ENCODE results near the gene MICALL2. TPM values are rescaled to one million over a fixed set of nuclear protein-coding genes. Genes with fewer than 3 reads are reported as not detected.

Gene MICALL2
- polyA plus RNA-seq, 1 donor from 2014 or later = 12.8 TPM

DNA sequence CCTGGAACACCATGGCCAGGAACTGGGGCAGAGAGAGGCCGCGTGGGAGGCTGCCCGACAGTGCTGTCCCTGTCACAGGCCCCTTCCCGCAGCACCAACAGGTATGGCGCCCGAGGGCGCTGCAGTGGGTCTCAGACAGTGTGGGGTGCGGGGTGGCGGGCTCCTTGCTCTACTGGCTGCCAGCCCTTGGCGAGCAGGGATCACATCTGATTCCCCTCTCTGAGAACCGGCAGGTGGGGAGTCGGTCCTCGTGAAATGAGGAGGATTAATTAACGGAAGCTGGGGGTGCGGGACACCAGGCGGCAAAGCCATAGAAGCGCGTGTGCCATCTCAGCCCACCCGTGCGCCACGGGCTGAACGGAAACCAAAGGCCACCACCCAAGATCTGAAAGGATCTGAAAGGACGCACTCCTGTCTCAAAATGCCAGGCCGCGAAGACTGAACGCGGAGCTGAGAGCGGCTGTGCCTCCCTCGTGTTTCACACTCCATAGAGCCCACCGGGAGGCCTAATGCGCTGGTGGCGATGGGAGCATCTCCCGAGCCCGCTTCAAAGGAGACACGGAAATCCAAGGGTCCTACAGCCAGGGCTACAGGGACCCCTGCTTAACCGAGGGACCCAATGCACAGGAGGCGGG lies 38.1 kb upstream of the MICALL2 start:
- H3K36me3 ChIP-seq (ENCODE audit: insufficient read depth, low read length) = no peaks in the 10 kb centered on the region
- no peak overlapping the region for H3K4me3 ChIP-seq (ENCODE audit: low read length)
- no peaks in the 10 kb centered on the region for H3K9me2 ChIP-seq (ENCODE audit: insufficient read depth, low read length)
- no peak overlapping the region for H3K4me2 ChIP-seq (ENCODE audit: low read length)
- H4K20me1 ChIP-seq (ENCODE audit: insufficient read depth) = no peaks in the 10 kb centered on the region
- H3K27ac ChIP-seq (ENCODE audit: low read length) = no peak overlapping the region
- no peaks in the 10 kb centered on the region for H3F3A ChIP-seq (ENCODE audit: insufficient read depth, low read length, poor library complexity, severe bottlenecking)
- H3K79me2 ChIP-seq (replicated peaks; ENCODE audit: insufficient read depth, low read length) = no peaks in the 10 kb centered on the region
- TF ChIP-seq EZH2 (IDR thresholded peaks at IDR 0.05; ENCODE audit: borderline replicate concordance, insufficient read depth, low read length, poor library complexity, severe bottlenecking) (no peak), RAD21 (conservative IDR thresholded peaks at IDR 0.05) (no peak), EP300 (conservative IDR thresholded peaks at IDR 0.05; ENCODE audit: poor library complexity, severe bottlenecking) (no peak), POLR2AphosphoS5 (IDR thresholded peaks at IDR 0.05) (no peak), MXI1 (conservative IDR thresholded peaks at IDR 0.05; ENCODE audit: poor library complexity, severe bottlenecking) (no peak), SMC3 (conservative IDR thresholded peaks at IDR 0.05; ENCODE audit: poor library complexity) (no peak), TAF1 (IDR thresholded peaks at IDR 0.05; ENCODE audit: low read depth) (no peak)
- TF ChIP-seq, protein P1, sequence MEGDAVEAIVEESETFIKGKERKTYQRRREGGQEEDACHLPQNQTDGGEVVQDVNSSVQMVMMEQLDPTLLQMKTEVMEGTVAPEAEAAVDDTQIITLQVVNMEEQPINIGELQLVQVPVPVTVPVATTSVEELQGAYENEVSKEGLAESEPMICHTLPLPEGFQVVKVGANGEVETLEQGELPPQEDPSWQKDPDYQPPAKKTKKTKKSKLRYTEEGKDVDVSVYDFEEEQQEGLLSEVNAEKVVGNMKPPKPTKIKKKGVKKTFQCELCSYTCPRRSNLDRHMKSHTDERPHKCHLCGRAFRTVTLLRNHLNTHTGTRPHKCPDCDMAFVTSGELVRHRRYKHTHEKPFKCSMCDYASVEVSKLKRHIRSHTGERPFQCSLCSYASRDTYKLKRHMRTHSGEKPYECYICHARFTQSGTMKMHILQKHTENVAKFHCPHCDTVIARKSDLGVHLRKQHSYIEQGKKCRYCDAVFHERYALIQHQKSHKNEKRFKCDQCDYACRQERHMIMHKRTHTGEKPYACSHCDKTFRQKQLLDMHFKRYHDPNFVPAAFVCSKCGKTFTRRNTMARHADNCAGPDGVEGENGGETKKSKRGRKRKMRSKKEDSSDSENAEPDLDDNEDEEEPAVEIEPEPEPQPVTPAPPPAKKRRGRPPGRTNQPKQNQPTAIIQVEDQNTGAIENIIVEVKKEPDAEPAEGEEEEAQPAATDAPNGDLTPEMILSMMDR (IDR thresholded peaks at IDR 0.05; ENCODE audit: poor library complexity, severe bottlenecking) = no peak
- TF ChIP-seq, protein P2, sequence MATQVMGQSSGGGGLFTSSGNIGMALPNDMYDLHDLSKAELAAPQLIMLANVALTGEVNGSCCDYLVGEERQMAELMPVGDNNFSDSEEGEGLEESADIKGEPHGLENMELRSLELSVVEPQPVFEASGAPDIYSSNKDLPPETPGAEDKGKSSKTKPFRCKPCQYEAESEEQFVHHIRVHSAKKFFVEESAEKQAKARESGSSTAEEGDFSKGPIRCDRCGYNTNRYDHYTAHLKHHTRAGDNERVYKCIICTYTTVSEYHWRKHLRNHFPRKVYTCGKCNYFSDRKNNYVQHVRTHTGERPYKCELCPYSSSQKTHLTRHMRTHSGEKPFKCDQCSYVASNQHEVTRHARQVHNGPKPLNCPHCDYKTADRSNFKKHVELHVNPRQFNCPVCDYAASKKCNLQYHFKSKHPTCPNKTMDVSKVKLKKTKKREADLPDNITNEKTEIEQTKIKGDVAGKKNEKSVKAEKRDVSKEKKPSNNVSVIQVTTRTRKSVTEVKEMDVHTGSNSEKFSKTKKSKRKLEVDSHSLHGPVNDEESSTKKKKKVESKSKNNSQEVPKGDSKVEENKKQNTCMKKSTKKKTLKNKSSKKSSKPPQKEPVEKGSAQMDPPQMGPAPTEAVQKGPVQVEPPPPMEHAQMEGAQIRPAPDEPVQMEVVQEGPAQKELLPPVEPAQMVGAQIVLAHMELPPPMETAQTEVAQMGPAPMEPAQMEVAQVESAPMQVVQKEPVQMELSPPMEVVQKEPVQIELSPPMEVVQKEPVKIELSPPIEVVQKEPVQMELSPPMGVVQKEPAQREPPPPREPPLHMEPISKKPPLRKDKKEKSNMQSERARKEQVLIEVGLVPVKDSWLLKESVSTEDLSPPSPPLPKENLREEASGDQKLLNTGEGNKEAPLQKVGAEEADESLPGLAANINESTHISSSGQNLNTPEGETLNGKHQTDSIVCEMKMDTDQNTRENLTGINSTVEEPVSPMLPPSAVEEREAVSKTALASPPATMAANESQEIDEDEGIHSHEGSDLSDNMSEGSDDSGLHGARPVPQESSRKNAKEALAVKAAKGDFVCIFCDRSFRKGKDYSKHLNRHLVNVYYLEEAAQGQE (IDR thresholded peaks at IDR 0.05; ENCODE audit: borderline replicate concordance) = no peak
- H3K9ac ChIP-seq (ENCODE audit: low read length) = no peak overlapping the region
- no peak overlapping the region for H2AFZ ChIP-seq (ENCODE audit: low read depth, low read length)
- no peaks in the 10 kb centered on the region for H3K9me3 ChIP-seq (ENCODE audit: low read length)
- H3K27me3 ChIP-seq (ENCODE audit: insufficient read depth, low read depth, low read length) = no peaks in the 10 kb centered on the region

DNA sequence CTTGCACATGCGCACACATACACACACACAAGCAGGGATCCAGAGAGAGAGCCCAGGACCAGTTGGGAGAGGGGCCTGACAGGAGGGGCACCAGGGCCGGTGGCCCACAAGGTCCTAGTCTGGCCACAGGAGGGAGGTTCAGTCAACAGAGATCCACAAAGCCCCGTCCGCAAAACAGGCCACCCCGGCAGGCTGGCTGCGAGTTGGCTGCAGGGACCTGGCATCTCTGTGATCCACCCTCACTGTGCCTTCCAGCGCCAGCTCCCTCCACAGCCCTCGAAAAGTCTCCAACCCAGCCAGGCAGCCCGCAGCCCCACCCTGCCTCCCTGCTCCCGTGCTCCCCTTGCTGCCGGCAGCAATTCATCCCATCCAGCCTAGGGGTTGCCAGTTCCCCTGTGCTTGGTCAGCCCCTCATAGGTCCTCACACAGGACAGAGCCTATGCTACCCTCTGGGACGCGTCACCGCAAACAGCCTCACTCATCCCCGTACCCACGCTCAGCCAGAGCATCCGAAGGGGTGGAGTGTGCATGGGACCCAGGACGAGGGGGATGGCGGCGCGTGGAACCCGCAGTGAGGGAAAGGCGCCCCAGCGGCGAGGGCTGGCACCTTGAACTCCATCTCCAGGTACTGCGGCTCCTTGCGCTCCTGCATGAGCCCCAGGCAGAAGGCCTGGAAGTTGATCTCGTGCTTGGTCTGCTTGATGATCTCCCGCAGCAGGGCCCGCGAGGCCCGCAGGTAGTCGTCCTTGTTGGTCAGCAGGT lies 37.4 kb upstream of the MICALL2 start:
- Histone ChIP-seq H3K79me2 (replicated peaks; ENCODE audit: insufficient read depth, low read length) (no peaks in the 10 kb centered on the region), H3K4me2 (ENCODE audit: low read length) (no peak overlapping the region), H3K36me3 (ENCODE audit: insufficient read depth, low read length) (no peaks in the 10 kb centered on the region), H3K27ac (ENCODE audit: low read length) (no peak overlapping the region), H3F3A (ENCODE audit: insufficient read depth, low read length, poor library complexity, severe bottlenecking) (no peaks in the 10 kb centered on the region), H3K9ac (ENCODE audit: low read length) (no peak overlapping the region), H3K27me3 (ENCODE audit: insufficient read depth, low read depth, low read length) (no peaks in the 10 kb centered on the region), H3K9me2 (ENCODE audit: insufficient read depth, low read length) (no peaks in the 10 kb centered on the region), H4K20me1 (ENCODE audit: insufficient read depth) (no peaks in the 10 kb centered on the region), H2AFZ (ENCODE audit: low read depth, low read length) (no peak overlapping the region), H3K4me3 (ENCODE audit: low read length) (no peak overlapping the region), H3K9me3 (ENCODE audit: low read length) (no peaks in the 10 kb centered on the region)
- TF ChIP-seq, protein P2 (IDR thresholded peaks at IDR 0.05; ENCODE audit: borderline replicate concordance) = no peak
- TF ChIP-seq TAF1 (IDR thresholded peaks at IDR 0.05; ENCODE audit: low read depth) (no peak), EZH2 (IDR thresholded peaks at IDR 0.05; ENCODE audit: borderline replicate concordance, insufficient read depth, low read length, poor library complexity, severe bottlenecking) (no peak), POLR2AphosphoS5 (IDR thresholded peaks at IDR 0.05) (no peak), SMC3 (conservative IDR thresholded peaks at IDR 0.05; ENCODE audit: poor library complexity) (no peak), MXI1 (conservative IDR thresholded peaks at IDR 0.05; ENCODE audit: poor library complexity, severe bottlenecking) (no peak), RAD21 (conservative IDR thresholded peaks at IDR 0.05) (no peak), EP300 (conservative IDR thresholded peaks at IDR 0.05; ENCODE audit: poor library complexity, severe bottlenecking) (no peak)
- TF ChIP-seq, protein P1 (IDR thresholded peaks at IDR 0.05; ENCODE audit: poor library complexity, severe bottlenecking) = no peak

All from neural cell (in vitro differentiated cells).